Effector CD4-positive, alpha-beta T cell (primary cell): Measurements from ENCODE around the gene ARRB1.
"Not testable (repeated sequence)": the region's sequence is repeated elsewhere in the genome, so short reads cannot be mapped to it uniquely, and the experiment has no call there.

Experiments used
- DNase-seq: peaks from one replicate; pipeline ENCODE4 v3.0.0-alpha.2; 2020

The ARRB1 gene

DNA sequence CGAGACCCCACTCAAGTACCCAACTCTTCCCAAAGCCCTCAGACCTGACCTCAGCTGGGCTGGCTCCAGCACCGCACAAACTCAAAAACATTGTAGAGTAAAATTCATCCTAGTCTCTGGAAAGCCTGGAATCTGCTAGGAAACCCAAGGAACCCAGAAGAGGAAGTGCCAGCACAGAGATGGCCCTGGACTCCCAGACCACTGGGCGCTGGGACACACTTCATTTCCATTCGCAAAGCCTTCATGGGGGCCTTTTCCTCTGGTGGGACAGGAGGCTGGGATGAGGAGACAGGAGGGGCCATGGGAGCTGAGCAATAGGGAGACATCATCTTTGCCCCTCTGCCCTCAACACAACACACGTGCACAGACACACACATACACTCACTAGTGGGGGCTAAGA, 30.8 kb downstream of the ARRB1 start:
- DNase-seq, result no peak

DNA sequence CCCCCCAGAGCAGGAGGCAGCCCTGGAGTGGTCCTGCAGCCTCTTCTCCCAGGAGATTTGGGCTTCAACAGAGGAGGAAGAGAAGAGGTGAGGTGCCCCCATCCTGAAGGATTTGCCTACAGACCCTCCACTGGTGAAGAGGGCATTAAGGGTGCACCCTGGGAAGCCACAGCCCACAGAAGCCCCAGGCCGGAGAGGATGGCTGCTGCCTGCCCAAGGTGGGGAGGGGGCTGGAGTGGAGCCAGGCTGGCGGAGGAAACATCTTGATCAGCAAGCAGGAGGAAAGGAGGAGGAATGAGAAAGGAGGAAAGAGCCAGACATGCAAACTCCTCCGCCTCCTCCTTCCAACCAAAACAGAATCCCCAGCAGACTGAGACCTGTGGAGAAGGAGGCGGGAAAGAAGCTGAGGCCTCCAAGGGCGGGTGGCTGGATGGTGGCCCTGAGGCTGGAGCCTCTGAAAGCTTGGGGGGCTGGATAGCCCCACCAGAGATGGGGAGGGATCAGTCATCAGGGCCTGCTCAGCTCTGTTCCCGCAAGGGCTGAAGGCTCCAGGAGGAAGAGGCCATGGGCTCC, 31.3 kb downstream of the ARRB1 start:
- DNase-seq, result no peak

DNA sequence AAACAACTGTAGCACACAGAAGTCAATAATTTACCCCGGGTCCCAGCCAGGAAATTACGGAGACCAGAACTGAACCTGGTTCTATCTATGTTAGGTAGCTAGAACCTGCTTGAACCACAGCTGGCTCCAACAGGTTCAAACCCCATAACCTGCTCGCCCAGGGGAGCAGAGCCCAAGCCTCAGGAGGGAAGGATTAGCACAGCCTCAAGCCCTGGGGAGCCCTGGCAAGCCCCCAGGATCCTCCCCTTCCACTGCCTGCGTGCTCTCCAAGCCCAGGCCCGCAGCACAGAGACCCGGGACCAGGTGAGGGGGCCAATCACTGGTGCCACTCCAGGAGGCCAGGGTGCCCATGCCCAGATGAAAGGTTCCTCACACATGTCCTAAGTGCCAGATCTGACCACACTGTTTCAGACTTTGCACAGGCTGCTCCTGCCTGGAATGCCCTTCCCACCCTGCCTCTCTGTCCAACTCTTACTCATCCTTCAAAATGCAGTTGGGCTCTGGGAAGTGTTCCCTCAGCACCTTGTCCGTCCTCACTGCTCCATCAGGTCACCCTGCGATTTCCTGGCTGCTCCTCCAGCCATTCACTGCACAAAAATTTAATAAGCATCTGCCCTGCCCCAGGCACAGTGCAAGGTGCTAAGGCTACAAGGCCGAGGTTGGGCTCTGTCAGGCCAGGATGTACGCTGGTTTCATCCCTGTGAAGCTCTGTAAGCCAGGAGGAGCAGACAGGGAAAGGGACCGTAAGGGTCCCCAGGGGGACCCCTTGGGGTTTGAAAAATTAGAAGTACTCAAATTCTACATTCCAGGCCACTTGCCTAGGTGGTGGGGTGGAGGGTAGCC, 32.2 kb downstream of the ARRB1 start:
- no peak for DNase-seq

DNA sequence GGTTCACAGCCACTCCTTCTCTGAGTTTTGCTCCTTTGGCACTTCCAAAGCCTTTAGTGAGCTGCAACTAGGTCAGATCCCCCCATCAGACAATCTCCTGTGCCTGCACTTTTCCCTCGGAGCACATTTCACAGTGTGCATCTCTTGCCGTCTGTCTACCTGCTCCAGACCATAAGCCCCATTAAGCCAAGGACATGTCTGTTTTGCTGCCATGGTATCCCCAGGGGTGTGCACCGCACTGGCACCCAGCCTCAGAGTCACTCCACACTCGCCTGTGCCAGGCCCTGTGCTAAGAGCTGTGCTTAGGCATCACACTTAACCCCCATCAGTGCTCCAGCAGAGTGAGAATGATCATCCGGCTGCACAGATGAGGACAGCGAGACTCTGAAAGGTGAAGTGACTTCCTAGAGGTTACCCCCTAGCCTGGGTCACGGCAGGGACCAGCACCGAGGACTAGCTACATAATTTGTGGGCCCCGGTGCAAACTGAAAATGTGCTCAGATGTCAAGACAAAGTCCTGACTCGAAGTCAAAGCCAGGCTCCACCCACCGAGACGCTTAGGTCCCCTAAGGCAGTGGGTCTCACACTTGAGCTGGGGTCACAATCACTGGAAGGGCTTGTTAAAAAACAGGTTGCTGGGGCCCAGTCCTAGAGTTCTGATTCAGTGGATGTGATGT, 33.9 kb downstream of the ARRB1 start:
- no peak for DNase-seq

- DNase-seq, result no peak
Observed at GRCh38 chr11:75315439-75315805, 36.0 kb downstream of the ARRB1 start.

DNA sequence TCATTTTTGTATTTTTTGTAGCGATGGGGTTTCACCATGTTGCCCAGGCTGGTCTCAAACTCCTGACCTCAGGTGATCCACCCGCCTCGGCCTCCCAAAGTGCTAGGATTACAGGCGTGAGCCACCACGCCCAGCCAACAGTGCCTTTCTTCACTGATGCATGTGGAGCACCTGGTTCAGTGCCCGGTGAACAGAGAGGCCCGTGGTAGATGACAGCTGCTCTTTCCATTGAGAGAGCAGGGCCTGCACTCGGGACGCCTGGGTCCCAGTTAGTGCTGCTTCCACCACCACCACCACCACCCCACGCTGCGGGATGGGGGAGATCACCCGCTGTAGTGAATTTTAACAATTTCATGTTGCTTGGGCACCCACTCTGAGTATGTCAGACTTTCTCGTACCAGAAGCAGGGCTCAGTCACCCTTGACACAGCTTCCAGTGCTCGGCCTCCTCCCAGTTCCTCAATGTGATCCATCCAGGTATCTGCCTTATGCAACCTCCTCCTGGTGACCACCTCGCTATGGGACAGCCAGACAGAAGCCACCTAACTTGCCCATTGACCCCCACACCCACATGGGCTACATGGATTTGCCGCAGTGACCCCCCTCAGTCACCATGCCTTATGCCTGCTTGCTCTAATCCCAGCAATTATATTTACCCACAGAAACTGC, 36.6 kb downstream of the ARRB1 start:
- no peak for DNase-seq

GRCh38 chr11:75313513-75314272, 37.8 kb downstream of the ARRB1 start:
- DNase-seq, result no peak

DNA sequence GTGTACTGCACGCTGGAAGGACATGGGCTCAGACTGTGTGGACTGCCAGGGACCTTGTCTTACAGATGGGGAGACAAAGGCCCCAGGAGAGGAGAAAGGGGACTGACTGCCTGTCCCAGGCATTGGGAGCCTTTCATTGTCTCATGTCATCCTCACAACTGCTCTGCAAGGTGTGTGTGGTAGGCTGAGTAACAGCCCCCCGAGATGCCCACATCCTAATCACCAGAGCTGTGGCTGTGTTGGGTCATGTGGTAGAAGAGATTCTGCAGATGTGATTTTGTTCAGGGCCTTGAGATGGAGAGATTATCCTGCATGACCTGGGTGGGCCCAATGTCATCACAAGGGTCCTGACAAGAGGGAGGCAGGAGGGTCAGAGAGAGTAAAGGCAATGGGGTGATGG, 39.1 kb downstream of the ARRB1 start:
- DNase-seq, result no peak

DNA sequence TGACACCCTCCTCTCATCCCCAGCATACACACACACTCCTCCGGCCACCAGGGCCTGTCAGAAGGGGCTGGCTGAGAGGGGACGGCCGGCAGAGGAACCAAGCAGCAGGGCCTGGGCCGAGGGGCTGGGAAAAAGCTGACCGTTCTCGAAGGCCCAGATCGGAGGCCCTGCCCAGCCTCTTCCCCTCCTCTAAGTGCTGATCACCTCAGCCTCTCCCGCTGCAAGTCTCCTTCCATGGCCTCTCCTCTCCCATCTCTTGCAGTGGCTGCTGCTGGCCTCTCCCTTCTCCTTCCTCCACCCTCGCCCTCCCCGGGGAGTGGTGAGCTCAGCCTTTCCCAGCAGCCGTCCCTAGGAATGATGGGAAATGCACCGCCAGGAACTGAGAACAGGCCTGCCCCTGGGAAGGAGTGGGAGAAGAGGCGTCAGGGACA, 39.6 kb downstream of the ARRB1 start:
- no peak for DNase-seq

GRCh38 chr11:75308986-75309385, 42.5 kb downstream of the ARRB1 start:
- no peak for DNase-seq

GRCh38 chr11:75308116-75308515, 43.3 kb downstream of the ARRB1 start:
- DNase-seq, result no peak

DNA sequence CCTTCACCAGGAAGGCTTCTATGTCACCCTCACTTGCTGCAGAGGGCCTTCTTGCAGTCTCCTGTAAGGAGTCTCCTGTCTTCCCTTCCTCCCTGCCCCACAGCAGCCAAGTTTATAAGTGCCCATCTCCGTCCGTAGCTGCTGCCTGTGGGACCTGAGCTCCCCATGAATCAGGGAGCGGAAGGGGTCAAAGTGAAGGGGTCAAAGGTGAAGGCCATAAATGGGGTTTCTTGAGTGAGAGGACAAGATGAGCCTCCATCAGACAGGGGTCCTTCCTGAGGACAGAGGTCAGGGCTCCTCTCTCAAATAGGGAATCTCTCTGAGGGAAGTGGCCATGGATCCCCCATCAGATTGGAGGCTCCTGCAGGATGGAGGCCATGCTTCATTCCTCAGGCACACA, 44.4 kb downstream of the ARRB1 start:
- DNase-seq, result no peak

GRCh38 chr11:75306529-75306928, 44.9 kb downstream of the ARRB1 start:
- DNase-seq, result no peak

GRCh38 chr11:75305993-75306392, 45.5 kb downstream of the ARRB1 start:
- DNase-seq, result no peak

DNA sequence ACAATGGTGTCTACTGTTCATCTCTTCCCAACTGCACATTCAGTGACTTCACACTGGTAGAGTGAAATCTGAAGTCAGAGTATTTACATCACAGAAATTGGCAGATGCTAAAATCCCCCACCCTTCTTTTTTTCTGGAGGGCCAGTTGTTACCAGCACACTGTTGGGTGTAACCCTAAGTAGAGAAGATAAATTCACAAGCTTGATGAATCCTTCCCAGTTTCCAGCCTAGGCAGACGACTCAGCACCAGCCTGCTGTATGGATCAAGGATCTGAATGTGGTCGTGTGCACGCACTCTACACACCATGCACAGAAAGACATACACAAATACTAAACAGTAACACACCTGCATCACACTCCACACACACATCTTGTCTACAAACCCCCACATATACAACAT, 46.0 kb downstream of the ARRB1 start:
- DNase-seq, result no peak

- DNase-seq, result not testable (repeated sequence)
Observed at GRCh38 chr11:75304941-75305340, 46.5 kb downstream of the ARRB1 start.

DNA sequence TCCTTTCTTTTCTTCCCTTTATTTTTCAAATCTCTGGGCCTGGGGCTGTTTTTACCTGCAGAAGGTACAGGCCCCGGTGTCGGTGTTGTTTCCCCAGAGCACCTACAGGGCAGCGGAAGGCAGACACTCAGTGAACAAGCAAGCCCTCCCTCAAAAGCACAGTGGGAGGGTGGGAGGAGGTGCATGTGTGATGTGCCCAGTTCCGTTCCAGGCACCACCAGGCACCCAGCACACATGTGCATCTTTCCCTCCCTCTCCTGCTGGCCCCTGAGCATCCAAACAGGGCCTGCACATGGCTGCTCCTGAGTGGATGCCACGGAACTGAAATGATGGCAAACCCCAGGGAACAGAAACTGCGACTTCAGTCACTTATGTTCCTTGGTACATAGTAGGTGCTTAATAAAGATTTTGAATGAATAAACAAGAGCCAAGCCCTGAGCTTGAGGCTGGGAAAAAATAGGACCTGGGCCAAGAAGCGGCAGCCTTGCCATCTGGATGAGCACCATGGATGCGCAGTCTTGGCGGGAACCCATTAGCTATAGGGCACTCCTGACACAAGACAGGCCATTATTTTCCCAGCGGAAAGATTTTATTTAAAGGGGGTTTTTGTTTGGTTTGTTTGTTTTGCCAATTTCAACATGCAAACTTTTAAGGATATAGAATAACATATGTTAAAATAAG, 47.8 kb downstream of the ARRB1 start:
- no peak for DNase-seq

DNA sequence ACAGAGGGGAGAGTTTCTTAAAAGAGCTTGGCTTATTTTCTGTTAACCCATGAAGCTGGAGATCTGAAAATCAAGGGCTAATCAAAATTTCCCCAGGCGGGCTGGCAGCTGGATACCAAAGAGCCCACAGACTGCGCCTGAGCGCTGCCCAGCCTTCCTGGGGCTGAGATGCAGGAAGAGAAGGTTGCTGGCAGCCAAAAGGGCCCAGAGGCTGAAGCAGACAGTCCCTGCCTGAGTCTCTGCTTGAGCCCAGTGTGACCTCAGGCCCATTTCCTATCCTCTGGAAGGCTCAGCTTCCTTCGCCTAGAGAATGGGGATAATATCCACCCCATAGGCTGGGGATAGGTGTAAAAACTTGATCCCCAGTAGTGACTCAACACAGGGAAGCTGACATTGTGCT, 49.1 kb downstream of the ARRB1 start:
- no peak for DNase-seq

DNA sequence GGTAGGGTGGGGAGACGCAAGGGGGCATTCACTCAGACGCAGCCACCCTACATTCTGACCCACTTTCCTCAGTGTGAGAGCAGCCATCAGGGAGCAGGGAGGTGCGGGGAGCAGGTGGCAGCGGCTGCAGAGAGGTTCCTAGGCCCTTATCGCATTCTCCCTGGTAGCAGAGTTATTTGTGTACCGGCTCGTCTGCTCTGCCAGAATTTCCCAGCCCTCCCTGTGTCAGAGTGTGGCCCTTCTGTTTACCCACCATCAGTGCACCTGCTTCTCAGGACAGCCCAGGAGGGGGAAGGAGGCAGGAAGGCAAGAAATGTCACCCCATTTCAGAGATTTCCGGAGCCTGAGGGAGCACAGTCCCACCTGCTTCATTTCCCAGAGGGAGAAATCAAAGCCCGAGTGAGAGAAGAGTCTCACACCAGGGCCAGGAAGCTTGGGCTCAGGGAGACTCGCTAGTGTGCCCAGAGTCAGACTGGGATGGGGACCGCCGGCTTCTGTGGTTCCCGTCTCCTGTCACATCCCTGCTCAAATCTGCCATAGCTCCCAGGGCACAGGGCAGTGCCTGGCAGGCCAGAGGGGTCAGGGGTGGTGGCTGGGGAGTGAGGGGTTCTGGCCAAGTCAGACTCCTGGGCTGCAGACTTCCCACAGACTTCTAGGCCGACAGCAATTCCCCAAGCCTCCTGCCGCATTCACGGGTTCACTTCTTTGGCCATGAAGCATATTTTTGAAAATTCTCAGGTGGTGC, 49.7 kb downstream of the ARRB1 start:
- no peak for DNase-seq

GRCh38 chr11:75301131-75301530, 50.3 kb downstream of the ARRB1 start:
- no peak for DNase-seq

DNA sequence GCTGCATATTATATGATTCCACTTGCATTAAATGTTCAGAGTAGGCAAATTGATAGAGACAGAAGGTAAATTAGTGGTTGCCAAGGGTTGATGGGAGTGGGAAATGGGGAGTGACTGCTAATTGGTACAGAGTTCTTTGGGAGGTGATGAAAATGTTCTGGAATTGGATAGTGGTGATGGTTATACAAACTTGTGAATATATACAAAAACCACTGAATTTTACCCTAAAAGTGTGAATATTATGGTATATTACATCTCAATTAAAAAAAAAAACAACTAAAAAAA, 52.5 kb downstream of the ARRB1 start:
- DNase-seq, result no peak
